AG10803 (cell line): ENCODE data around the gene COL18A1.

Experiments
- DNase-seq: peaks from one replicate; pipeline ENCODE4 v3.0.0; 2010; ENCODE audit warnings: low read depth
- H3K4me3 ChIP-seq: 2 replicates; pipeline ENCODE4 v1.5.1; 2011; ENCODE audit warnings: mild to moderate bottlenecking, low read length, control low read depth
- CTCF ChIP-seq: conservative IDR thresholded peaks from 2 replicates; pipeline ENCODE4 v1.5.1; 2011; ENCODE audit warnings: mild to moderate bottlenecking, low read length, control low read depth, inconsistent platforms

Gene COL18A1

GRCh38 chr21:45408801-45409261 lies 3.9 kb downstream of the COL18A1 start:
- no peak for DNase-seq
- no peak overlapping the region for H3K4me3 ChIP-seq
- TF ChIP-seq CTCF = no peak

- DNase-seq = no peak
- TF ChIP-seq CTCF = no peak
- no peak overlapping the region for H3K4me3 ChIP-seq
Measured at GRCh38 chr21:45409466-45410150, 4.6 kb downstream of the COL18A1 start.

- no peak for TF ChIP-seq CTCF
- DNase-seq = no peak
- H3K4me3 ChIP-seq = no peak overlapping the region
Measured at GRCh38 chr21:45410151-45410864, 5.3 kb downstream of the COL18A1 start.

GRCh38 chr21:45410865-45411809 lies 6.2 kb downstream of the COL18A1 start:
- DNase-seq = no peak
- no peak overlapping the region for H3K4me3 ChIP-seq
- no peak for TF ChIP-seq CTCF

GRCh38 chr21:45411810-45412206 lies 6.8 kb downstream of the COL18A1 start:
- TF ChIP-seq CTCF = no peak
- DNase-seq = no peak
- H3K4me3 ChIP-seq = no peak overlapping the region

GRCh38 chr21:45412491-45412890 lies 7.5 kb downstream of the COL18A1 start:
- H3K4me3 ChIP-seq = no peak overlapping the region
- DNase-seq = no peak
- no peak for TF ChIP-seq CTCF
